ENCODE results near the gene GUCY1A1. TPM values are rescaled to one million over a fixed set of nuclear protein-coding genes. Genes with fewer than 3 reads are reported as not detected.

GUCY1A1 gene
- total RNA-seq, 6 experiments from 2014 or later = not detected

DNA sequence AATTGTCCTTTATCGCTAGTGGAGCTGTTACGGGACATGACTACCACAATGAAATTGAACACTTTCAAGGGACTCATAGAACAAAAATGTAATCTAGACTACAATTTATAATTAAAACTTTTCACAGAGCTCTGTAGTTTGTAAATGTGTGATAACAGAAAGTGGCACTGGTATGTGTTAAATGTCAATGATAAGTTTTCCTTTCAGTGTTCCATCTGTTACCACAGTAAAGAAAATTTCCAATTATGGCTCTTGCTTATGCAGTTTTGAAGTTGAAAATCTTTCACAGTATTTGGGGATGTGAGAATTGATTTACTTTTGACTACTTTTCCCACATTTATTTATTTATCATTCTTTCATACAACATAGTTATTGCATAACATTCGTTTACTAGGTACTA lies 40.1 kb upstream of the GUCY1A1 start:
- Mint-ChIP-seq H3K27me3 (ENCODE audit: insufficient read depth) (no peaks in the 10 kb centered on the region), H3K27ac (no peak overlapping the region), H3K9me3 (peaks cover 3% of the 10 kb centered on the region; the same call in 1 of the 2 replicates)

DNA sequence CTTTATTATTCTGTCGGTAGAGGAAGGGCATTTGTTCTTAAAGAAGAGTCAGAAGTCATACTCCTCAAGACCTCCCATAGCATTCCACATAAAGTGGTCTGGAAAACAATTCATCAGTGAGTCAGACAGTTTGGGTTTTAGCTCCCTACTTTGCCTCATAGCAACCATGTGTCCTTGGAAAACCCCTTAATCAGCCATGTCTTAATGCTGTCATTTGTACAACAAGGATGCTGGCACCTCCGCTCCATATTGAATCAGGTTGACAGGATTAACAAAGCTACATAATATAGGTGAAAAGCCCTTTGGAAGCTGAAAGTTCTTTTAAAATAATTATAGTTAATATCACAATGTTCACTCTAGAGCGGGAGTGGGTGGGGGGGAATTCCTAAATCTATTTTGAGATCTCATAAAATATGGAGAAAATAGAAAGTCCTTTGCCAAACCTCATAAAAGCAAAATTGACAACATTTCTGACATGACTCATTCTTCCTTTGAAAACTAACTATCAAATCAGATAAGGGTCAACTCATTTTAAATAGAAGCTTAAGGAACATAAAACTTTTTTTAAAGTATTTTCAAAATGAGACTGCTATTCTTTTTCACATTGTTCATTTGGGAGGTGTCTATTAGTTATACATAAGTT lies 37.3 kb upstream of the GUCY1A1 start:
- H3K4me1 Mint-ChIP-seq (ENCODE audit: low read depth) = peaks cover 25% of the 10 kb centered on the region; the same call in 1 of the 2 replicates
- TF ChIP-seq, protein P1, sequence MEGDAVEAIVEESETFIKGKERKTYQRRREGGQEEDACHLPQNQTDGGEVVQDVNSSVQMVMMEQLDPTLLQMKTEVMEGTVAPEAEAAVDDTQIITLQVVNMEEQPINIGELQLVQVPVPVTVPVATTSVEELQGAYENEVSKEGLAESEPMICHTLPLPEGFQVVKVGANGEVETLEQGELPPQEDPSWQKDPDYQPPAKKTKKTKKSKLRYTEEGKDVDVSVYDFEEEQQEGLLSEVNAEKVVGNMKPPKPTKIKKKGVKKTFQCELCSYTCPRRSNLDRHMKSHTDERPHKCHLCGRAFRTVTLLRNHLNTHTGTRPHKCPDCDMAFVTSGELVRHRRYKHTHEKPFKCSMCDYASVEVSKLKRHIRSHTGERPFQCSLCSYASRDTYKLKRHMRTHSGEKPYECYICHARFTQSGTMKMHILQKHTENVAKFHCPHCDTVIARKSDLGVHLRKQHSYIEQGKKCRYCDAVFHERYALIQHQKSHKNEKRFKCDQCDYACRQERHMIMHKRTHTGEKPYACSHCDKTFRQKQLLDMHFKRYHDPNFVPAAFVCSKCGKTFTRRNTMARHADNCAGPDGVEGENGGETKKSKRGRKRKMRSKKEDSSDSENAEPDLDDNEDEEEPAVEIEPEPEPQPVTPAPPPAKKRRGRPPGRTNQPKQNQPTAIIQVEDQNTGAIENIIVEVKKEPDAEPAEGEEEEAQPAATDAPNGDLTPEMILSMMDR (IDR thresholded peaks at IDR 0.05) = no peak
- H3K27ac Mint-ChIP-seq = peak overlapping the region; percentile 41; the same call in 1 of the 2 replicates
- DNase-seq = peak; percentile 63
- no peaks in the 10 kb centered on the region for H3K27me3 Mint-ChIP-seq (ENCODE audit: insufficient read depth)
- no peaks in the 10 kb centered on the region for H3K36me3 Mint-ChIP-seq (ENCODE audit: low read depth)
- H3K9me3 Mint-ChIP-seq = peaks cover 3% of the 10 kb centered on the region; the same call in 1 of the 2 replicates
- H3K4me3 Mint-ChIP-seq = no peak overlapping the region

More for the DNA sequence above, 40.1 kb upstream of the GUCY1A1 start:
- Mint-ChIP-seq H3K4me3 (no peak overlapping the region), H3K36me3 (ENCODE audit: low read depth) (no peaks in the 10 kb centered on the region), H3K4me1 (ENCODE audit: low read depth) (peaks cover 25% of the 10 kb centered on the region; the same call in 1 of the 2 replicates)
- TF ChIP-seq, protein P1 (IDR thresholded peaks at IDR 0.05) = no peak
- DNase-seq = no peak

DNA sequence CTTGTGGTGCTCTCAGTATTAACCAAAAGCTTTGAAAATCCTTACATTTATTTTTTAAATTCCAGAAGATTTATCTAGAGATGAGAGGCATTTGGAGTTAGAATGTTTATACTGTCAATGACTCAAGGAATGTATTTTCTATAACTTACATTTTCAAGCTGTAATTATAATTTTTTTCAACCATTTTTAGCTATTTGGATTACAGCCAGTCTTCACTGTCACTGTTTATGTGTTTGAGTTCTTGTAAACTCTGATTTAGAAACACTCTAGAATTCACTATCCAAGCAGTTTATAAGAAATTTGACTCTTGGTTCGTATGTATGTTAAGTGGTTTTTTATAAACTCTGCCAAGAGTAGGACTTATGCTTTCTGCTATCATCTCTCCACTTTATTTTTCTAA lies 36.7 kb upstream of the GUCY1A1 start:
- TF ChIP-seq, protein P1 (IDR thresholded peaks at IDR 0.05) = no peak
- DNase-seq = peak; percentile 17
- Mint-ChIP-seq H3K9me3 (peaks cover 5% of the 10 kb centered on the region; the same call in 1 of the 2 replicates), H3K4me1 (ENCODE audit: low read depth) (peaks cover 25% of the 10 kb centered on the region; the same call in 1 of the 2 replicates), H3K27ac (peak overlapping the region; percentile 41; the same call in 1 of the 2 replicates), H3K36me3 (ENCODE audit: low read depth) (no peaks in the 10 kb centered on the region), H3K27me3 (ENCODE audit: insufficient read depth) (no peaks in the 10 kb centered on the region), H3K4me3 (no peak overlapping the region; the same call in 1 of the 2 replicates)

DNA sequence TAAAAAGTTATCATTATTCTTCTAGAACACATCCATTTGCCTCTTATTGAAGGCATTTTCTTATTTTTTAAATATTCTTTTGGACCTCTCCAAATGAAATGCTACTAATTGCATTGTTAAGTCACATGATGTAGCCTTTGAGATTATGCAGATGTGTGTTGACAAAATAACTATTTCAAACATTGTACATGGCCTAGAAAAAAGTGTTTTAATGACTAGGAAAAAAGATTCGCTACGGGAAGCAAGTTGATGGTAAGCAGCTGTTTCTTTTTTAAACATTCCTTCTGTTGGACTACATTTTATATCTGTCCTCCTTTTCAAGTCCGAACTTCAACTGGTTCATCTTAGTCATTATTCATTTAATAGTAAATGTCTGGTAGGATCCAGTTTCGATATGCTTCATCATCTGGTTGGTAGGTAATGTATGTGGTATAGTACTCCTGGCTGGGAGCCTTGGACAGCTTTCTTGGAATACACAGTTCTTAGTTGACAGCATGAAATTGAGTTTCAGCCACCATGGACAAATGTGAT lies 34.3 kb upstream of the GUCY1A1 start:
- H3K9me3 Mint-ChIP-seq = peaks cover 7% of the 10 kb centered on the region; the same call in 1 of the 2 replicates
- no peak overlapping the region for H3K27ac Mint-ChIP-seq
- peaks cover 1% of the 10 kb centered on the region; the same call in 1 of the 2 replicates for H3K27me3 Mint-ChIP-seq (ENCODE audit: insufficient read depth)
- H3K4me3 Mint-ChIP-seq = no peak overlapping the region
- TF ChIP-seq, protein P1 (IDR thresholded peaks at IDR 0.05) = no peak
- H3K4me1 Mint-ChIP-seq (ENCODE audit: low read depth) = peaks cover 25% of the 10 kb centered on the region; the same call in 1 of the 2 replicates
- no peaks in the 10 kb centered on the region for H3K36me3 Mint-ChIP-seq (ENCODE audit: low read depth)
- no peak for DNase-seq

DNA sequence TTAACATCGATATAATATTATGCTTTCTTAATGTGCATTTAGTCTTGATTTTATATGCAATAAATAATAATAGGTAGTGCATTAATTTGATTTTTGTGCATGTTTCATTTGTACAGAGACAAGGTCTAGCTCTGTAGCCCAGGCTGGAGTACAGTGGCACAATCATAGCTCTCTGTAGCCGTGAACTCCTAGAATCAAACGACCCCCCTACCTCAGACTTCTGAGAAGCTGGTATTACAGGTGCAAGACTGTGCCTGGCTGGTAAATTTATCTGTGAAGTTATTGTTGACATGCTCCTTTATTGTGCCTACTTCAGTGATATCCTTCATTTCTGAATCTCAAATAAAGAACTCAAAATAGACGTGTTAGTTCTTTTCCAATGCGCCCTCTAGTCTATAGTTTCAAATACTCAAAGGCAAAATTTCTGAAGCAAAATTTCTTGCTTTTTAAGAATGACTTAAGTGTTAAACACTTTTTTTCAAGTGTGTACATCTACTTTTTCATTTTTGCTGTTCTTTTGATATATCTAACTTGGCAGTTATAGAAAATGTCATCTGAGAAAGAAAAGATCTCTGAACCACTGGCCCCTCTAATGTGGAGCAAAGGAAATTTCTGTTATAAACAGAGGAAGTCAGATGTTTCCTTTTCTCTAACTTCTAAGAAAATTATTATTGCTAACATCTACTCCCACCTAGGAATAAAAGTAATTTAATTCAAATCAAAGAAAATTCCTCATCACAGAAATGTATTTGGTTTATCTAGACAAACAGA lies 28.3 kb upstream of the GUCY1A1 start:
- TF ChIP-seq, protein P1 (IDR thresholded peaks at IDR 0.05) = no peak
- Mint-ChIP-seq H3K4me3 (no peak overlapping the region), H3K9me3 (peaks cover 4% of the 10 kb centered on the region; the same call in 1 of the 2 replicates), H3K27me3 (ENCODE audit: insufficient read depth) (peaks cover 1% of the 10 kb centered on the region; the same call in 1 of the 2 replicates), H3K27ac (no peak overlapping the region), H3K4me1 (ENCODE audit: low read depth) (no peaks in the 10 kb centered on the region), H3K36me3 (ENCODE audit: low read depth) (no peaks in the 10 kb centered on the region)
- DNase-seq = no peak

All from HFFc6 (cell line).